ENCODE results near the gene PRKCA.
"Not testable (repeated sequence)": the region's sequence is repeated elsewhere in the genome, so short reads cannot be mapped to it uniquely, and the experiment has no call there.

The PRKCA gene

GRCh38 chr17:66301864-66302741 lies at the start of gene PRKCA:
TSS of gene PRKCA (plus strand) at chr17:66302613.
- peak; percentile 69 to 75 for DNase-seq

DNA sequence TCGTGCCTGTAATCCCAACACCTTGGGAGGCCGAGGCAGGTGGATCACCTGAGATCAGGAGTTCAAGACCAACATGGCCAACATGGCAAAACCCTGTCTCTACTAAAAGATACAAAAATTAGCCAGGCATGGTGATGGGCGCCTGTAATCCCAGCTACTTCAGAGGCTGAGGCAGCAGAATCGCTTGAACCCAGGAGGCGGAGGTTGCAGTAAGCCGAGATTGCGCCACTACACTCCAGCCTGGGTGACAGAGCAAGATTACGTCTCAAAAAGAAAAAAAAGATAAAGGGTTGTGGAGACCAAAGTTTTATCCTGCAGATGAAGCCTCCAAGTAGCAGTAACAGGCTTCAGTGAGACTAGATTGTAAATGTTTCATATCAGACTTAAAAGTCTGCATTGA lies 49.0 kb upstream of the PRKCA start:
- not testable (repeated sequence) for DNase-seq

DNA sequence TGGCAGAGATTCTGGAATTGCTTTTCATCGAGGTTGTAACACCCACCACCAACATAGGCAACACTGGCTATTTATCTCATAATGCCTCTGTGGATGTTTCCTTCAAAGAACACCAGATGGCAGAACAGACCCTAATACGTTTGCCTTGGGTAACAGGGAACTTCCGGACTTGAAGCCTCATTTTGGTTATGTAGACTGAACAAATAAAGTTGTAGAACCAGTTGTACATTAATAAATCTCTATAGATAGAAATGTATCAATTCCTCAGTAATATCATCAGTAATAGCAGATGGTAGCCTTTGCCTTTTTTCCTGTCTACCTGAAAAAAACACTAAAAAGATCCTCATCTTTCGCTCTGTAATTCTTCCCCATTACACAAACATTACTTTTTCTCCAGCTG lies 47.3 kb upstream of the PRKCA start:
- peak in 1 of 2 experiments; percentile 16 for DNase-seq

DNA sequence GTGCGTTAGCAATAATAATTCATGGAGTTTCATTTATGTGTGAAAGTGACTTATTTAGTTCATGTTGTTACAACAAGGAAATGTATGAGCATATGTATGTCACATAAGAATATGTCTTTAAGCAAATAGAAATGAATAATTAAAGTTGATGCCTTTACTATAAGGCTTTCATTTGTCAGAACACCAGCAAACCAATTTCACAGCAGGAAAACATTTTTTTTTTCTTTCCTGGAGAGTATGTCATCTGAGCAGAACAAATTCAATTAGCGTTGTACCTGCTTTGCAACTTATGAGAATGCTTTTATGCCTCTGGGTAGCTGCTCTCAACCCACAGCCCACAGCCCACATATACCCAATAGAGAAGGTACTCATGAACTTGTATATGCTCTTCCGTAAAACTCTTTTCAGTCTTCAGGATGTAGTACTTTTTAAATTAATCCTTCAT lies 46.9 kb upstream of the PRKCA start:
- peak in 1 of 2 experiments; percentile 27 for DNase-seq

DNA sequence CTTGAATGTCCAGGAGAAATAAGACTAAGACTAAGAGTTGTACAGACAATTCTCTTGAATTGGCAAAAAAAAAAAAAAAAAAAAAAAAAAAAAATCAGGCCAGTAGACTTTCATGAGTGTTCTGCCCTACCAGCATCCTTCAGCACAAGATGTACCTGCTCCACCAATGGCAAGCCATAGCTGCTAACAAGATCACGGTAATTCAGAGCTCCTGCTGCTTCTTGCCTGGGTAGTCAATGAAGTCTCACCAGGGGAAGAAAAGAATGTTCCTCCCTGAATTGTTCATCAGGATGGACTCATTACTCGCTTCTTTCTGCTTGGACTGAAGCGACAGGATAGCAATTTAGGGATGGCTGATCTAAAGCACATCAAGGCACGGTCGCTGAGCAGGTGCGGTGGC lies 42.1 kb upstream of the PRKCA start:
- no peak for DNase-seq

- no peak for DNase-seq
Measured at GRCh38 chr17:66260688-66261087, 41.7 kb upstream of the PRKCA start.

DNA sequence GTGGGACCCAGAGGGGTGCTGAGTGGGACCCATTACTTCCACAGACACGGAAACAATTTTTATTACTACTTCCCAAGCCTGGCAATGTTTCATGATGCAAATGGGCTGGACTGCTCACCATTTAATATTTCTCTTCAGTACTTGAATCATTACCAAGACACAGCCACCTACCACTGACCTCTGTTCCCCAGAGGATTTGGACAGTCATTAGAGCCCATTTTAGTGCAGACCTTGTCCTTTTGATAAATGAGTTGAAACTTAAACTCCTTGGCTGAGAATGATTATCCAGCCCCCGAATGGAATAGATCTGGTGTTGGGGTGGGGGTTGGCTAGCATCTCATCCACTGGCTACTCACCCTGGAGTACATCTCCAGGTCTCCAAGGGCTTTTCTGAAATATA lies 39.6 kb upstream of the PRKCA start:
- DNase-seq, result no peak

GRCh38 chr17:66264696-66265095 lies 37.7 kb upstream of the PRKCA start:
- no peak for DNase-seq

DNA sequence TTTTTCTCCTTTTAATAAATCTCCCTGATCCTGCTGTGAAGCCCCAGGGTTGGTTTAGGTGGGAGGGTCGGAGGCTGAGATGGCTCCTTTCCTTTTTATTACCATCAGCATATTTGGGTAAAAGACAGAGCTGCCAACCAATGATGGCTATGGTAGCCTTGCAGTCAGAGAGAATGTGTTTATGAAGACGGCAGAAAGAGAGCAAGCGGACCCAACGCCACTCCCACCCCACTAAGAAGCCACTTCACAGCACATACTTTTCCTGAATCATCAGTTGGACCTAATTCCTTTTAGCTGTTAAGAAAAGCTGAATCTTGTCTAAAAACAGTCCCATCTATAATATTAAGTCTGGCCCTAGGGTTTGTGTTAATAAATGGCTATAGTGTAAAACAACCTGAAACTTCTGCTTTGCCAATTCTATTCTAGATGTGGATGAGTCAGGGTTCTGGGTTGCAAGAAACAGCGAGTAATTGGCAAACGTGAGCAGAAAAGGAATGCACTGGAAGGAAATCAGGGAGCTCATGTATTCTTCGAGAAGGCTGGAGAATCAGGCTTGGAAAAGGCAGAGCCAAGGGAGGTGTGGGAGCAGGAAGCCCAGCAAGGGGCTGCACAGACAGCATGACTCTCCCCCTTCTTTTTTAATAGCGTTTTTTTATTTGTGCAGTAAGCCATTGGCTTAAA lies 34.0 kb upstream of the PRKCA start:
- DNase-seq, result no peak

DNA sequence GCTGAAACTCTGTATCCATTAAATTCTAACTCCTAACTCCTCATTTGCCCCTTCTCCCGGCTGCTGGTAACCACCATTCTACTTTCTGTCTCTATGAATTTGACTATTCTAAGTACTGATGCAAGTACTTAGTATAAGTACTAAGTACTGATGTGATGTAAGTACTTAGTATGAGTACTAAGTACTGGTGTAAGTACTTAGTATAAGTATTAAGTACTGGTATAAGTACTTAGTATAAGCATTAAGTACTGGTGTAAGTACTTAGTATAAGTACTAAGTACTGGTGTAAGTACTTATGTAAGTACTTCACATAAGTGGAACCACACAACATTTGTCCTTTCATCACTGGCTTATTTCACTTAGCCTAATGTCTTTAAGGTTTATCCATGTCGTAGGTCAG lies 32.3 kb upstream of the PRKCA start:
- DNase-seq, result no peak

- DNase-seq, result no peak
Measured at GRCh38 chr17:66271512-66271911, 30.9 kb upstream of the PRKCA start.

DNA sequence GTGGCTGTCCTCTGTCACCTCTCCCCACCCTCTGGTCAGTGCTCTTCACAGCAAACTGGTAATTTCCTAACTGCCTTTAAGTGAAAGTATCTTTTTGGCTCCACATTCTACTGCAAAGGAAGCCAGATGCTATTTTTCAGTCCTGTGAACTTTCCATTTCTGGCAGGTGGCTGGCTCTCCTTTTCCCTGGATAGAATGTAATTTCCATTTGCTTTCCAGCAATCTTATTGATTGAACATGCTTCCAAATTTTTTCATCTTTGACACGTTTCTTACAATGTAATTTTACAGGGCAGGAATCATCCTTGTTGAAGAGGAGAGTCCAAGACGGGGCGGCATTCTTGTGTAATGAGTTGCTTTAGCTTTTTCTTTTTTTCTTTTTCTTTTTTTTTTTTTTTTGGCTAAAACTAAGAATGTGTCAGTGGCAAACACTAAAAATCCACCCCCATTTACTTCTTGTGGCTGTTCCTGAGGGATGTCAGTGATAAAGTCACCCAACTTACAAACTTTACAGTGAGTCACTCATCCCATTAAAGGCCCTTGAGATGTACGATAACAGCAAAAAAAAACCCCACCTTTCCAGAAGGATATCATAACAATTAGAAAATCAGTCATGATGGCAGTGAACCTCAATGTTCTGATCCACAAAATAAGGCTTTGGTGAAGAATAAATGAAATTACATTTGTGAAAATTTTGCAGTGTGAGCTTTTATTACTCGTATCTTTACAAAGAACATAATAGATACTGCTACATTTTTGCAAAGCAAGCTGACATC lies 29.4 kb upstream of the PRKCA start:
- no peak for DNase-seq

- DNase-seq, result no peak
Measured at GRCh38 chr17:66273586-66273848, 28.9 kb upstream of the PRKCA start.

DNA sequence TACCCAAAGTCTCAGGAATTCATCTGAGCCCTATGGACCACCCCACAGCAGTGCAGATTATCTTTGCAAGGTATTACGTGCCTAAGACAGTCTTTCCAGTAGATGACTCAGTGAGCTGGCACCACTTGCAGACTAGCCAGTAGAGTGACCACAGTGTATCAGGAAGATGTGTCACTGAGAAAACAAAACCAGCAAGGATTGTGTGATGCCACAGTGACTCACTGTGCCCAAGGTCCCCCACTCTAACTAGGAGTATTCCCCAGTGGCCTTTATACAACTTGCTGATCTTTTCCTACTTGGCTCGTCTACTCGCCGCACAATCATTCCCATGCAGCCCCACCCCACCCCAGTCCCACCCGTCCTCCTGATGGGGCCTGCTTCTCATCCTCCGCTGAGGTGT lies 26.8 kb upstream of the PRKCA start:
- DNase-seq, result peak; percentile 13 to 30

- no peak for DNase-seq
Measured at GRCh38 chr17:66276328-66276937, 26.0 kb upstream of the PRKCA start.

- no peak for DNase-seq
Measured at GRCh38 chr17:66277191-66277590, 25.2 kb upstream of the PRKCA start.

GRCh38 chr17:66281661-66282369 lies 20.6 kb upstream of the PRKCA start:
- no peak for DNase-seq

GRCh38 chr17:66283296-66283934 lies 19.0 kb upstream of the PRKCA start:
- no peak for DNase-seq

DNA sequence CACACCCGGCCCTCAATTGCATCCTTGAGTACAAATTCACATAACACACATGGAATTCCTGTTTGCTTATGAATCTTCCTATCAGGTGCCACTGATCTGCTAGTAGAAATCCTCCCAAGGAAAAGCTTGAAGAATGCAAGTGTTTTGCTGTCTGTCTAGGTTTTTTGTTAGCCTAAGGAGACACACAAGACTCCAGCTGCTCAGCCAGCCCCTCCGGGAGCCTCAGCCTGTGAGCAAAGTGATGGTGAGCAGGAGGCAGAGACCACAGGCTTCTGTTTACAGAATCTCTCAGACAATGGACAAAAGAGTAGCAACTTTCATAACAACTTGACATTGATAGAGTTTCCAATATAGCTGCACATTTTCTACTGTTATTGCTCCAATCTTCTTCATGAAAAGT lies 18.4 kb upstream of the PRKCA start:
- no peak for DNase-seq

- no peak for DNase-seq
Measured at GRCh38 chr17:66285149-66285548, 17.3 kb upstream of the PRKCA start.

DNA sequence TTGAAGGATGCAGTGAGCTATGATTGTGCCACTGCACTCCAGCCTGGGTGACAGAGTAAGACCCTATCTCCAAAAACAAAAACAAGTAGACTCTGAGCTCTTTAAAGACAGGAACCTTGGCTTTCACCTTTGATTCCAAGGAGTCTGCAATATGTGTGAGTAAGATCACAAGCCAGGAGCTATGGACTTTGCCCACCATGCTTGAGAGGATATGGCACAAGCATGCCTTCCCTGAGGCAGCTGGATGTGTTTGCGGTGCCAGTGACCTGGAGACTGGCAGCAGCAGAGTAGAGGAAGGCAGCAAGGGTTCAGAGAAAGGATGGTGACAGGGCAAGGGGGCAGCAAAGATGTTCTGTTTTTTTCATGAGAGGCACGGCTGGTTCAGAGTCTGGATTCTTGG lies 14.5 kb upstream of the PRKCA start:
- DNase-seq, result no peak

GRCh38 chr17:66290101-66290722 lies 12.2 kb upstream of the PRKCA start:
- no peak for DNase-seq

Measured in activated CD4-positive, alpha-beta T cell treated with anti-CD3 and anti-CD28 coated beads, Interleukin-2, amount 50 U/mL, for 48 hours (primary cell).